ENCODE results near the gene FGF5.

GRCh38 chr4:80268936-80269335 lies 2.5 kb downstream of the FGF5 start:
- TF ChIP-seq CTCF (IDR thresholded peaks at IDR 0.05) (no peak), EZH2 (IDR thresholded peaks at IDR 0.05) (no peak), EZH2phosphoT487 (IDR thresholded peaks at IDR 0.05) (no peak)

All from neural progenitor cell (in vitro differentiated cells).